GM12864 (cell line): ENCODE measurements around the gene CEND1.

Experiments used
- DNase-seq: peaks from one replicate; pipeline ENCODE4 v3.0.0-alpha.2; 2011; ENCODE audit warnings: low read depth
- H3K4me3 ChIP-seq: 2 replicates; pipeline ENCODE4 v1.5.1; 2011; ENCODE audit warnings: mild to moderate bottlenecking, low read depth, low read length, control low read depth
- TF ChIP-seq, protein P1 (sequence below): IDR thresholded peaks from 2 replicates; pipeline ENCODE4 v1.5.1; 2011; ENCODE audit warnings: low read depth, mild to moderate bottlenecking, moderate library complexity, low read length, control low read depth, inconsistent platforms; ENCODE audit errors: missing control alignments

Gene CEND1

GRCh38 chr11:790721-791564 lies 1.1 kb upstream of the CEND1 start:
- no peak for DNase-seq
- TF ChIP-seq, protein P1, sequence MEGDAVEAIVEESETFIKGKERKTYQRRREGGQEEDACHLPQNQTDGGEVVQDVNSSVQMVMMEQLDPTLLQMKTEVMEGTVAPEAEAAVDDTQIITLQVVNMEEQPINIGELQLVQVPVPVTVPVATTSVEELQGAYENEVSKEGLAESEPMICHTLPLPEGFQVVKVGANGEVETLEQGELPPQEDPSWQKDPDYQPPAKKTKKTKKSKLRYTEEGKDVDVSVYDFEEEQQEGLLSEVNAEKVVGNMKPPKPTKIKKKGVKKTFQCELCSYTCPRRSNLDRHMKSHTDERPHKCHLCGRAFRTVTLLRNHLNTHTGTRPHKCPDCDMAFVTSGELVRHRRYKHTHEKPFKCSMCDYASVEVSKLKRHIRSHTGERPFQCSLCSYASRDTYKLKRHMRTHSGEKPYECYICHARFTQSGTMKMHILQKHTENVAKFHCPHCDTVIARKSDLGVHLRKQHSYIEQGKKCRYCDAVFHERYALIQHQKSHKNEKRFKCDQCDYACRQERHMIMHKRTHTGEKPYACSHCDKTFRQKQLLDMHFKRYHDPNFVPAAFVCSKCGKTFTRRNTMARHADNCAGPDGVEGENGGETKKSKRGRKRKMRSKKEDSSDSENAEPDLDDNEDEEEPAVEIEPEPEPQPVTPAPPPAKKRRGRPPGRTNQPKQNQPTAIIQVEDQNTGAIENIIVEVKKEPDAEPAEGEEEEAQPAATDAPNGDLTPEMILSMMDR, result no peak
- H3K4me3 ChIP-seq, result no peak overlapping the region

DNA sequence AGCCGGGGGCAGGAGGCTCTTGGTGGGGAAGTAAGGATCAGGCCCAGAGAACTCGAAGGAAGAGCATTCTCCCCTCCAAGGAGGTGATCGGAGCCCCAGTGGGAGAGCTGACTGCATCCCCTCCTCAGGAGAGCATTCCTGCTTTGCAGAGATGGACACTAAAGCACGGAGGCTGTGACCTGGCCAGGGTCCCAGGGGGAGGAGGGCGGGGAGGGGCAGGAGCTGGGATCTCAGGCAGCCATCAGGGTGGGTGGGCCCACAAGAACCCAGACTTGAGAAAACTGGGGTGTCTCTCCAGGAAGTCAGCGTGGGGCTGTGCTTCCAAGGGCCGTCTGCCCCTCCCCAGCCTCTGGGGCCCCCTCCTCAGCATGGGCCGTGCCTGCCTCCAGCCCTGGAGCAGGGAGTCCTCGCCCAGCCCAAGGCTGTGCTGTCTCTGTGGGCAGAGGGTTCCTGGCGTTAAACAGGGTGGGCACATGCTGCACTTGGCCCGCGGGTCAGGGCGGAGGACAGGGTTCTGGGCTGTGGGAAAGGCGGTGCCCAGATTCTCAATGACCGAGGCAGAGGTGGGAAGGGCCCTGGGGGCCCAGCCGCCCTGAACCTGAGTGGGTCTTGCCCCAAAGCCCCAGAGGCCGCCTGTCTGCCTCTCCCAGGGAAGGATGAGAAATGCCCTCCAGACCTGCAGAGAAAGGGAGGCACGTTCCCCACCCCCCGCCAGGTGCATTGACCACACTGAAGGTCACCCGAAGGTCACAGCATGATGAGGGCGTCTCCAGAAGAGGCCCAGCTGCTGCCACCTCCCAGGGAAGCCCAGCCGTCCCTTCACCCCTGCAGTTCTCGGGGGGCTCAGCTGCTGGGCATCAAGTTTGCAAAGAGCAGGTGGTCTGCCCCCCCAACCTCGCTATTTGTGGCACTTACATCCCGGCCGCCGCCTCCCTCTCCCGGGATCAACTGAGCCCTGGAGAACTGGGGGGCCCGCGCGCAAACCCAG lies 643 bp downstream of the CEND1 start:
- TF ChIP-seq, protein P1, result no peak
- H3K4me3 ChIP-seq, result peak overlapping the region; percentile 49
- DNase-seq, result no peak

- TF ChIP-seq, protein P1, result peak; percentile 18
- H3K4me3 ChIP-seq, result no peak overlapping the region
- no peak for DNase-seq
Observed at GRCh38 chr11:788009-788640, 1.8 kb downstream of the CEND1 start.

- no peak for DNase-seq
- no peak overlapping the region for H3K4me3 ChIP-seq
- TF ChIP-seq, protein P1, result no peak
Observed at GRCh38 chr11:787084-787675, 2.7 kb downstream of the CEND1 start.

DNA sequence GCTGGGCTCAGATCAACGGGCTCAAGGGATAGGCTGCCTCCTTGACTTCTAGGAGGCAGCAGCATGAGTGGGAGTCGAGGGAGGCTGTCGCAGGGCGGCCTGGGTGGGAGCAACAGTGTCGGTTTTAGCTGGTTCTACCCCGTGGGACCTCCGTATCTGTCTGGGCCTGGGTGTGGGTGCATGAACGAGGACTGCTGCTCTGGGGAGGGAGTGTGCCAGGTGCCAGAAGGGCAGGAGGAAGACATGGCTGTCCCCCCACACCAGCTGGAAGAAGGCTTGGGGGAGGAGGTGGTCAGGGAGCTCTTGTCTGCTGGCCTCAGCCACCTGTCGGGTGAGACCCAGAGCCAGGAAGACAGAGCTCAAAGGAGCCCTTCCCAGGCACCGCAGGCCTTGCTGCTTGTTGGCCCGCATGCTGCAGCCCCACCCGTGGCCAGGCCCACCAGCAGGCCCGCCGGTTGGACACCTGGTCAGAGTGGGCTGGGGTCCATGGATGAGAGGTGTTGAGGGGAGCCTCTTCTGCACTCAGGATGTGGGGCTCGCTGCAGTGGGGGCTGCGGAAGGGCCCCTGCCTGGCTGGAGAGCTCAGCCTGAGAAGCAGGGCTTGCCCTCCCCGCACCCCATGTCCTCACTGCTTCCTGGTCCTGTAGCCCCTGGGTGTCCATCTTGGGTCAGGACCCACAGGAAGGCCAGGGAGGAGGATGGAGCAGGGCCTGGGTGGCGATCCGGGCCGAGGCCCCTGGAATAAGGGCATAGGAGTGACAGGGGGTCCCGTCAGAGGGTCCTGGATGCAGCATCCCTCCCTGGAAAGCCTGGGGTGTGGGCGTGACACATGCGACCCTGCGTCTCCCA lies 3.4 kb downstream of the CEND1 start:
- TF ChIP-seq, protein P1, result no peak
- no peak for DNase-seq
- no peak overlapping the region for H3K4me3 ChIP-seq
